Panc1 (cell line): ENCODE results near the gene OPN1MW3. TPM values are rescaled to one million over a fixed set of nuclear protein-coding genes. Genes with fewer than 3 reads are reported as not detected.
"Not testable (repeated sequence)": the region's sequence is repeated elsewhere in the genome, so short reads cannot be mapped to it uniquely, and the experiment has no call there.

Experiments used
- ATAC-seq: fragments of 200-7000 bp; cut with Tn5 transposase; 2 replicates; pipeline ENCODE4 v1.9.1; 2020; ENCODE audit warnings: mild to moderate bottlenecking, moderate library complexity
- BruUV-seq: library from RNA; stranded (reverse); fragments of 400-500 nt; replicated peaks from 2 replicates; lab custom pipeline; 2021; lab: Mats Ljungman, UMichigan
- CTCF ChIA-PET: fragments of 300-600 bp; sonication (Branson Sonifier 250); formaldehyde crosslinking; loops from one replicate; lab custom pipeline; 2022; ENCODE audit warnings: antibody characterized with exemption; lab: Charles Lee
- POLR2A ChIA-PET: fragments of 300-600 bp; sonication (Branson Sonifier 250); formaldehyde crosslinking; loops from one replicate; lab custom pipeline; 2022; ENCODE audit warnings: antibody characterized with exemption; lab: Charles Lee
- DNase-seq: peaks from one replicate; pipeline ENCODE4 v3.0.0-alpha.2; 2010; ENCODE audit warnings: low read depth, low spot score
- H3K27ac ChIP-seq: 2 replicates; pipeline ENCODE4 v1.5.1; 2011; ENCODE audit warnings: mild to moderate bottlenecking, low read length, inconsistent platforms
- H3K27me3 ChIP-seq: fragments of 200-500 bp; sonication (Bioruptor generic); 2 replicates; pipeline ENCODE4 v1.6.0; 2014; ENCODE audit warnings: low read length, inconsistent platforms; ENCODE audit not compliant: control insufficient read depth, insufficient read depth
- H3K36me3 ChIP-seq: fragments of 200-500 bp; sonication (Bioruptor generic); 2 replicates; pipeline ENCODE4 v1.5.1; 2014; ENCODE audit warnings: inconsistent platforms, mild to moderate bottlenecking, low read length, moderate library complexity; ENCODE audit not compliant: control insufficient read depth, insufficient read depth
- H3K4me1 ChIP-seq: 2 replicates; pipeline ENCODE4 v1.5.1; 2011; ENCODE audit warnings: inconsistent platforms, mild to moderate bottlenecking, low read length, moderate library complexity; ENCODE audit not compliant: control insufficient read depth, insufficient read depth
- H3K4me3 ChIP-seq, 2 experiments: 2 replicates each; pipeline ENCODE4 v1.5.1; 2011 to 2012; ENCODE audit warnings: low read depth in 2 of 2, low read length in 2 of 2, mild to moderate bottlenecking in 2 of 2, inconsistent platforms in 1 of 2, moderate library complexity in 1 of 2
- H3K9me3 ChIP-seq: fragments of 200-500 bp; sonication (Bioruptor generic); 2 replicates; pipeline ENCODE4 v1.5.1; 2014; ENCODE audit warnings: low read depth, mild to moderate bottlenecking, inconsistent platforms, low read length, moderate library complexity; ENCODE audit not compliant: control insufficient read depth, insufficient read depth
- POLR2AphosphoS5 ChIP-seq: IDR thresholded peaks from 2 replicates; pipeline ENCODE4 v1.6.1; 2012; ENCODE audit warnings: mild to moderate bottlenecking, low read depth, low read length, moderate library complexity
- SIN3A ChIP-seq: IDR thresholded peaks from 2 replicates; pipeline ENCODE4 v1.6.1; 2012; ENCODE audit warnings: low read depth, mild to moderate bottlenecking, low read length, moderate library complexity, borderline replicate concordance; ENCODE audit not compliant: insufficient read depth
- TCF7L2 ChIP-seq: IDR thresholded peaks from 2 replicates; pipeline ENCODE4 v1.6.1; 2011; ENCODE audit warnings: mild to moderate bottlenecking, low read depth, low read length, inconsistent platforms
- in situ Hi-C: cut with HindIII; loops from 2 replicates; pipeline ENCODE4 v1.10.0; 2016; ENCODE audit warnings: low sequenced_read_pairs, low pct_unique_long_range_greater_than_20kb
- intact Hi-C: fragments of 100-400 bp; cut with micrococcal nuclease; formaldehyde crosslinking; loops from one replicate; pipeline ENCODE4 v1.10.0; 2022; ENCODE audit not compliant: unreplicated experiment
- total RNA-seq: library from RNA; stranded (reverse); gene quantifications from one replicate; pipeline ENCODE4 v1.2.1, GENCODE V29; 2021; ENCODE audit not compliant: unreplicated experiment
- TF ChIP-seq, protein P1 (sequence below): fragments of 450-650 bp; IDR thresholded peaks from 2 replicates; pipeline ENCODE4 v1.5.1; 2017; ENCODE audit warnings: mild to moderate bottlenecking
- TF ChIP-seq, protein P2 (sequence below), 2 experiments: IDR thresholded peaks; 2 replicates each; pipeline ENCODE4 v1.6.1; 2011 to 2012; ENCODE audit warnings: low read depth in 2 of 2, control low read depth in 1 of 2, low read length in 1 of 2, mild to moderate bottlenecking in 1 of 2, moderate library complexity in 1 of 2; ENCODE audit not compliant: insufficient read depth in 1 of 2

OPN1MW3 gene
- total RNA-seq, 1 experiment from 2014 or later: not detected

DNA sequence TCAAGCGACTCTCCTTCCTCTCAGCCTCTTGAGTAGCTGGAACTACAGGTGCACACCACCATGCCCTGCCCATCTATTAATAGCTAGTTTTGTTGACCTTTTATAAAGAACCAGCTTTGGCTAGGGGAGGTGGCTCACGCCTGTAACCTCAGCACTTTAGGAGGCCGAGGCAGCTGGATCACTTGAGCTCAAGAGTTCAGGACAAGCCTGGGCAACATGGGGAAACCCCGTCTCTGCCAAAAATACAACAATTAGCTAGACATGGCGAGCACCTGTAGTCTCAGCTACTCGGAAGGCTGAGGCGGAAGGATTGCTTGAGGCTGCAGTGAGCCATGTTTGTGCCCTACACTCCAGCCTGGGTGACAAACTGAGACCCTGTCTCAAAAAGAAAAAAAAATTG is 40.9 kb downstream of the OPN1MW3 start:
- ATAC-seq (no peak), DNase-seq (no peak)
- Histone ChIP-seq H3K4me1 (no peaks in the 10 kb centered on the region), H3K4me3 (no peak overlapping the region), H3K9me3 (no peaks in the 10 kb centered on the region), H3K27me3 (no peaks in the 10 kb centered on the region), H3K36me3 (no peaks in the 10 kb centered on the region), H3K27ac (no peak overlapping the region)
- in situ Hi-C loops (no loop called here), intact Hi-C loops (no loop called here)
- BruUV-seq: no TSS peak
- POLR2A ChIA-PET: no interaction called here
- TF ChIP-seq SIN3A (no peak), TCF7L2 (no peak), POLR2AphosphoS5 (no peak)
- TF ChIP-seq, protein P1, sequence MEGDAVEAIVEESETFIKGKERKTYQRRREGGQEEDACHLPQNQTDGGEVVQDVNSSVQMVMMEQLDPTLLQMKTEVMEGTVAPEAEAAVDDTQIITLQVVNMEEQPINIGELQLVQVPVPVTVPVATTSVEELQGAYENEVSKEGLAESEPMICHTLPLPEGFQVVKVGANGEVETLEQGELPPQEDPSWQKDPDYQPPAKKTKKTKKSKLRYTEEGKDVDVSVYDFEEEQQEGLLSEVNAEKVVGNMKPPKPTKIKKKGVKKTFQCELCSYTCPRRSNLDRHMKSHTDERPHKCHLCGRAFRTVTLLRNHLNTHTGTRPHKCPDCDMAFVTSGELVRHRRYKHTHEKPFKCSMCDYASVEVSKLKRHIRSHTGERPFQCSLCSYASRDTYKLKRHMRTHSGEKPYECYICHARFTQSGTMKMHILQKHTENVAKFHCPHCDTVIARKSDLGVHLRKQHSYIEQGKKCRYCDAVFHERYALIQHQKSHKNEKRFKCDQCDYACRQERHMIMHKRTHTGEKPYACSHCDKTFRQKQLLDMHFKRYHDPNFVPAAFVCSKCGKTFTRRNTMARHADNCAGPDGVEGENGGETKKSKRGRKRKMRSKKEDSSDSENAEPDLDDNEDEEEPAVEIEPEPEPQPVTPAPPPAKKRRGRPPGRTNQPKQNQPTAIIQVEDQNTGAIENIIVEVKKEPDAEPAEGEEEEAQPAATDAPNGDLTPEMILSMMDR: no peak
- TF ChIP-seq, protein P2, sequence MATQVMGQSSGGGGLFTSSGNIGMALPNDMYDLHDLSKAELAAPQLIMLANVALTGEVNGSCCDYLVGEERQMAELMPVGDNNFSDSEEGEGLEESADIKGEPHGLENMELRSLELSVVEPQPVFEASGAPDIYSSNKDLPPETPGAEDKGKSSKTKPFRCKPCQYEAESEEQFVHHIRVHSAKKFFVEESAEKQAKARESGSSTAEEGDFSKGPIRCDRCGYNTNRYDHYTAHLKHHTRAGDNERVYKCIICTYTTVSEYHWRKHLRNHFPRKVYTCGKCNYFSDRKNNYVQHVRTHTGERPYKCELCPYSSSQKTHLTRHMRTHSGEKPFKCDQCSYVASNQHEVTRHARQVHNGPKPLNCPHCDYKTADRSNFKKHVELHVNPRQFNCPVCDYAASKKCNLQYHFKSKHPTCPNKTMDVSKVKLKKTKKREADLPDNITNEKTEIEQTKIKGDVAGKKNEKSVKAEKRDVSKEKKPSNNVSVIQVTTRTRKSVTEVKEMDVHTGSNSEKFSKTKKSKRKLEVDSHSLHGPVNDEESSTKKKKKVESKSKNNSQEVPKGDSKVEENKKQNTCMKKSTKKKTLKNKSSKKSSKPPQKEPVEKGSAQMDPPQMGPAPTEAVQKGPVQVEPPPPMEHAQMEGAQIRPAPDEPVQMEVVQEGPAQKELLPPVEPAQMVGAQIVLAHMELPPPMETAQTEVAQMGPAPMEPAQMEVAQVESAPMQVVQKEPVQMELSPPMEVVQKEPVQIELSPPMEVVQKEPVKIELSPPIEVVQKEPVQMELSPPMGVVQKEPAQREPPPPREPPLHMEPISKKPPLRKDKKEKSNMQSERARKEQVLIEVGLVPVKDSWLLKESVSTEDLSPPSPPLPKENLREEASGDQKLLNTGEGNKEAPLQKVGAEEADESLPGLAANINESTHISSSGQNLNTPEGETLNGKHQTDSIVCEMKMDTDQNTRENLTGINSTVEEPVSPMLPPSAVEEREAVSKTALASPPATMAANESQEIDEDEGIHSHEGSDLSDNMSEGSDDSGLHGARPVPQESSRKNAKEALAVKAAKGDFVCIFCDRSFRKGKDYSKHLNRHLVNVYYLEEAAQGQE (IDR thresholded peaks at IDR 0.05; ENCODE audit: insufficient read depth in 1 of 2, low read depth in 2 of 2, low read length in 1 of 2): no peak
- CTCF ChIA-PET: no interaction called here

DNA sequence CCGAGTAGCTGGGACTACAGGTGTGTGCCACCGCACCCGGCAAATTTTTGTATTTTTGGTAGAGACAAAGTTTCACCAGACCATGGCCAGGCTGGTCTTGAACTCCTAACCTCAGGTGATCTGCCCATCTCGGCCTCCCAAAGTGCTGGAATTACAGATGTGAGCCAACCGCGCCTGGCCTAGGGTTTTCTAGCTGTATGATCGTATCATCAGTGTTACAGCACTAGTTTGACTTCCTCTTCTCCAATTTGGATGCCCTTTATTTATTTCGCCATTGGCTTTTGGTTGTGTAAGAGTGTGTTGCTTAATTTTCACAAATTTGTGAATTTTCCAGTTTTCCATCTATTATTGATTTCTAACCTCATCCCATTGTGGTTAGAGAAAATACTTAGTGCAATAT is 43.4 kb downstream of the OPN1MW3 start:
- CTCF ChIA-PET: no interaction called here
- no peaks in the 10 kb centered on the region for H3K27me3 ChIP-seq
- POLR2A ChIA-PET: no interaction called here
- no peak for DNase-seq
- intact Hi-C loops: no loop called here
- in situ Hi-C loops: no loop called here
- no peaks in the 10 kb centered on the region for H3K9me3 ChIP-seq
- H3K27ac ChIP-seq: no peak overlapping the region
- ATAC-seq: no peak
- H3K4me3 ChIP-seq: no peak overlapping the region
- H3K4me1 ChIP-seq: no peaks in the 10 kb centered on the region
- BruUV-seq: no TSS peak
- H3K36me3 ChIP-seq: no peaks in the 10 kb centered on the region
- TF ChIP-seq, protein P1: no peak
- TF ChIP-seq TCF7L2 (no peak), SIN3A (no peak)
- TF ChIP-seq, protein P2 (IDR thresholded peaks at IDR 0.05; ENCODE audit: insufficient read depth in 1 of 2, low read depth in 2 of 2, low read length in 1 of 2): no peak

DNA sequence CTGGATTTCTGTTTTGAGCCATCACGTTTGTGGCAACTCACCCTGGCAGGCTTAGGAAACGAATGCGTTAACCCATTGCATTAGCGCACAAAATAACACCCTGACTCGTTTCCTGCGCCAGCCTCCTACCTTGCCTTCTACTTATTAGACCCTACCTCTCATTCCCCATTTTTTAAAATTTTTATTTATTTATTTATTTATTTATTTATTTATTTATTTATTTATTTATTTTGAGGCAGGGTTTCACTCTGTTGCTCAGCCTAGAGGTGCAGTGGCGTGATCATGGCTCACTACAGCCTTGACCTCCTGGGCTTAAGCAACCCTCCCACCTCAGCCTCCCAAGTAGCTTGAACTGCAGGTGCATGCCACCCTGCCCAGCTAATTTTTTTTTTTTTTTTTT is 45.6 kb downstream of the OPN1MW3 start:
- DNase-seq, H3K27ac ChIP-seq, BruUV-seq, intact Hi-C loops, ATAC-seq, H3K36me3 ChIP-seq, H3K4me1 ChIP-seq, H3K9me3 ChIP-seq, in situ Hi-C loops, H3K4me3 ChIP-seq, CTCF ChIA-PET, H3K27me3 ChIP-seq: not testable (repeated sequence)
- POLR2A ChIA-PET: interaction anchor here (0.6 kb wide), 1 partner anchor 8 kb away, joined by 6 read pairs; no protein-coding TSS in a partner anchor
